Measurements from ENCODE around the gene ZNF593OS. TPM values are rescaled to one million over a fixed set of nuclear protein-coding genes. Genes with fewer than 3 reads are reported as not detected.

Gene ZNF593OS
- total and polyA plus RNA-seq, 2 donors (not counting 3 experiments of a cell fraction or from before 2014, with no cell fraction given): not detected

GRCh38 chr1:26132834-26133167, 38.8 kb downstream of the ZNF593OS start:
- Histone ChIP-seq H3K27ac (ENCODE audit: insufficient read depth, low read depth, low read length) (no peak overlapping the region), H3K9me1 (replicated peaks; ENCODE audit: control insufficient read depth, extremely low read depth, insufficient read depth, low read length) (no peaks in the 10 kb centered on the region), H3K4me2 (ENCODE audit: insufficient read depth, low read length) (no peak overlapping the region), H3K9me3 (replicated peaks; ENCODE audit: control insufficient read depth, insufficient read depth, low read length) (no peaks in the 10 kb centered on the region), H3K79me2 (ENCODE audit: control insufficient read depth, insufficient read depth, low read length) (no peaks in the 10 kb centered on the region), H4K20me1 (replicated peaks; ENCODE audit: control insufficient read depth, extremely low read depth, insufficient read depth, low read length) (no peaks in the 10 kb centered on the region), H3K9ac (replicated peaks; ENCODE audit: extremely low read depth, insufficient read depth, low read length) (no peak overlapping the region), H3K4me3 (replicated peaks in 1 of 3; ENCODE audit: insufficient read depth in 1 of 3, low read depth in 1 of 3, low read length in 3 of 3) (no peak overlapping the region), H3K36me3 (ENCODE audit: control insufficient read depth in 2 of 2, extremely low read depth in 1 of 2, insufficient read depth in 2 of 2, low read length in 2 of 2) (no peaks in the 10 kb centered on the region), H2AFZ (ENCODE audit: low read depth, low read length) (no peak overlapping the region), H3K27me3 (ENCODE audit: control insufficient read depth in 2 of 2, insufficient read depth in 2 of 2, low read length in 2 of 2) (no peaks in the 10 kb centered on the region), H3K4me1 (ENCODE audit: control insufficient read depth, extremely low read depth, insufficient read depth, low read length) (peaks cover under 1% of the 10 kb centered on the region)
- ChIA-PET POLR2A (interaction anchor here (0.7 kb wide), 1 partner anchor 95 kb away, joined by 3 read pairs; no protein-coding TSS in a partner anchor), CTCF (interaction anchor here (1.9 kb wide), 1 partner anchor 12 kb away, joined by 10 read pairs; no protein-coding TSS in a partner anchor)
- no TSS peak for BruUV-seq (replicated peaks)
- DNase-seq (ENCODE audit: low read depth, low spot score) (no peak), FAIRE-seq (no peak)
- intact Hi-C loops (cut with micrococcal nuclease) (no loop called here), dilution Hi-C loops (cut with MboI; ENCODE audit: extremely low pct_ligation_motif_present, low sequenced_read_pairs) (no loop called here)
- TF ChIP-seq POLR2AphosphoS5 (IDR thresholded peaks at IDR 0.05; ENCODE audit: insufficient read depth, low read depth, low read length): no peak

- no peak overlapping the region for H3K4me2 ChIP-seq (ENCODE audit: insufficient read depth, low read length)
- H3K9me1 ChIP-seq (replicated peaks; ENCODE audit: control insufficient read depth, extremely low read depth, insufficient read depth, low read length): no peaks in the 10 kb centered on the region
- no peak overlapping the region for H3K4me3 ChIP-seq (replicated peaks in 1 of 3; ENCODE audit: insufficient read depth in 1 of 3, low read depth in 1 of 3, low read length in 3 of 3)
- dilution Hi-C loops (cut with MboI; ENCODE audit: extremely low pct_ligation_motif_present, low sequenced_read_pairs) (no loop called here), intact Hi-C loops (cut with micrococcal nuclease) (no loop called here)
- peaks cover 5% of the 10 kb centered on the region for H3K4me1 ChIP-seq (ENCODE audit: control insufficient read depth, extremely low read depth, insufficient read depth, low read length)
- TF ChIP-seq GATA2 (IDR thresholded peaks at IDR 0.05; ENCODE audit: insufficient read depth, insufficient read length, low read depth, low read length) (no peak), POLR2AphosphoS5 (IDR thresholded peaks at IDR 0.05; ENCODE audit: insufficient read depth, low read depth, low read length) (no peak), FOS (IDR thresholded peaks at IDR 0.05; ENCODE audit: borderline replicate concordance, insufficient read depth, low read length) (no peak), CTCF (IDR thresholded peaks at IDR 0.05; ENCODE audit: extremely low read depth in 1 of 2, insufficient read depth in 1 of 2, low read depth in 1 of 2, low read length in 2 of 2) (no peak), JUN (IDR thresholded peaks at IDR 0.05; ENCODE audit: borderline replicate concordance, insufficient read depth, insufficient read length, low read depth) (no peak), POLR2A (IDR thresholded peaks at IDR 0.05; ENCODE audit: low read depth, low read length) (no peak), EZH2 (IDR thresholded peaks at IDR 0.05; ENCODE audit: borderline replicate concordance, low read depth, low read length, severe bottlenecking) (no peak), MAX (IDR thresholded peaks at IDR 0.05; ENCODE audit: insufficient read depth, insufficient read length) (no peak), MYC (IDR thresholded peaks at IDR 0.05; ENCODE audit: low read depth, low read length) (no peak)
- no peaks in the 10 kb centered on the region for H4K20me1 ChIP-seq (replicated peaks; ENCODE audit: control insufficient read depth, extremely low read depth, insufficient read depth, low read length)
- no peaks in the 10 kb centered on the region for H3K9me3 ChIP-seq (replicated peaks; ENCODE audit: control insufficient read depth, insufficient read depth, low read length)
- BruUV-seq (replicated peaks): no TSS peak
- H3K27ac ChIP-seq (ENCODE audit: insufficient read depth, low read depth, low read length): no peak overlapping the region
- no peak overlapping the region for H3K9ac ChIP-seq (replicated peaks; ENCODE audit: extremely low read depth, insufficient read depth, low read length)
- H3K79me2 ChIP-seq (ENCODE audit: control insufficient read depth, insufficient read depth, low read length): no peaks in the 10 kb centered on the region
- POLR2A ChIA-PET: no interaction called here
- no peak for FAIRE-seq
- no peak for DNase-seq (ENCODE audit: low read depth, low spot score)
- CTCF ChIA-PET: interaction anchor here (1.9 kb wide), 1 partner anchor 13 kb away, joined by 10 read pairs; no protein-coding TSS in a partner anchor
- H3K36me3 ChIP-seq (ENCODE audit: control insufficient read depth in 2 of 2, extremely low read depth in 1 of 2, insufficient read depth in 2 of 2, low read length in 2 of 2): no peaks in the 10 kb centered on the region
- no peak overlapping the region for H2AFZ ChIP-seq (ENCODE audit: low read depth, low read length)
- no peaks in the 10 kb centered on the region for H3K27me3 ChIP-seq (ENCODE audit: control insufficient read depth in 2 of 2, insufficient read depth in 2 of 2, low read length in 2 of 2)
Measured at GRCh38 chr1:26132128-26132833, 39.4 kb downstream of the ZNF593OS start.

Measured in endothelial cell of umbilical vein (primary cell).